Measurements from ENCODE around the gene ERC2.
A peak's percentile ranks its signal among the peaks of the same experiment; 100 is the strongest.

The ERC2 gene

GRCh38 chr3:56467108-56467507, 1.2 kb downstream of the ERC2 start:
- H3K4me3 Mint-ChIP-seq = peak overlapping the region in 1 of 2 donors; percentile 37
- DNase-seq = no peak
- no peaks in the 10 kb centered on the region for H3K9me3 Mint-ChIP-seq
- H3K27me3 Mint-ChIP-seq = peaks cover 68 to 88% of the 10 kb centered on the region in 2 donors
- peaks cover 0 to 3% of the 10 kb centered on the region in 2 donors for H3K4me1 Mint-ChIP-seq (ENCODE audit: low read depth in 2 of 2)
- ATAC-seq (replicated peaks) = no peak
- no peaks in the 10 kb centered on the region for H3K36me3 Mint-ChIP-seq (ENCODE audit: insufficient read depth)
- no peak overlapping the region for H3K27ac Mint-ChIP-seq

- Mint-ChIP-seq H3K4me3 (no peak overlapping the region), H3K4me1 (ENCODE audit: low read depth in 2 of 2) (no peaks in the 10 kb centered on the region), H3K27me3 (peaks cover 36 to 57% of the 10 kb centered on the region in 2 donors), H3K9me3 (no peaks in the 10 kb centered on the region), H3K27ac (no peak overlapping the region), H3K36me3 (ENCODE audit: insufficient read depth) (no peaks in the 10 kb centered on the region)
- DNase-seq = no peak
- ATAC-seq (replicated peaks) = no peak
Measured at GRCh38 chr3:56459719-56460118, 8.5 kb downstream of the ERC2 start.

DNA sequence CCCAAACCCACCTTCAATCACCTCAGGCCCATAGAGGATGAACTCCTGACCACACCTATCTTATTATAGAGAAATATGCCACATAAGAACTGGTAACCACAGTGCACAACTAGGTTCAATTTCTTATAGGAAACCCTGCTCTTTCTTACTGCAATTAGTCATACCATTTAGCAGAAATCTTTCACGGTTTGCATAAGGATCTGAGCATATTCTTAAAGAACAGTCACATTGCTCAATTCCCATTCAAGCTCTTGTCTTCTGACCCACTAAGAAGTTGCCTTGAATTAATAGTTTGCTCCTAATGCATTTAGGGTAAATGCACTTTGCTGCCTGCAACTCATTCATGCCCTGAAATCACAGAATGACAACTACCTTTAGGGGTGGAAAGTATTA, 9.2 kb downstream of the ERC2 start:
- Mint-ChIP-seq H3K27ac (no peak overlapping the region), H3K27me3 (peaks cover 33 to 55% of the 10 kb centered on the region in 2 donors), H3K4me1 (ENCODE audit: low read depth in 2 of 2) (no peaks in the 10 kb centered on the region), H3K36me3 (ENCODE audit: insufficient read depth) (no peaks in the 10 kb centered on the region), H3K4me3 (no peak overlapping the region), H3K9me3 (no peaks in the 10 kb centered on the region)
- ATAC-seq (replicated peaks) (no peak), DNase-seq (no peak)

- H3K36me3 Mint-ChIP-seq (ENCODE audit: insufficient read depth) = no peaks in the 10 kb centered on the region
- peaks cover 33 to 55% of the 10 kb centered on the region in 2 donors for H3K27me3 Mint-ChIP-seq
- H3K9me3 Mint-ChIP-seq = no peaks in the 10 kb centered on the region
- no peak for ATAC-seq (replicated peaks)
- no peak for DNase-seq
- no peak overlapping the region for H3K4me3 Mint-ChIP-seq
- no peak overlapping the region for H3K27ac Mint-ChIP-seq
- no peaks in the 10 kb centered on the region for H3K4me1 Mint-ChIP-seq (ENCODE audit: low read depth in 2 of 2)
Measured at GRCh38 chr3:56458496-56459103, 9.7 kb downstream of the ERC2 start.

DNA sequence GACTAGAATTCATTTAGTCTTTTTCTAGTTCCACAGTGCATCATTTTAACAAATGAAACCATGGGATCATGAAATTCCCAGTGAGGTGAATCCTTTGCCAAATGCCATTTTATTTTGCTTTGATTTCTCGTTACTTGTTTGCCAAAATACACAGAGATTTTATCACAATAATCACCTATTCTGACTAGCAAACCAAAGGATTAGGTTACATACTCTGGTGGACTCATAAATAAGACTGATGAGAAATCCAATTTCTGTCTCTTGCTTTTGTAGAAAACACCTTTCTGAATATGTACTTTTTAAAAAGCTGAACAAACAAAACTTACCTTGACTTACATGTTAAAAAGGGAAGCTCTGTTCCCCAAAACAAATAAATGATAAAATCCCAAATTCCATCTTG, 12.2 kb downstream of the ERC2 start:
- Mint-ChIP-seq H3K4me1 (ENCODE audit: low read depth in 2 of 2) (no peaks in the 10 kb centered on the region), H3K27ac (no peak overlapping the region), H3K4me3 (no peak overlapping the region), H3K9me3 (no peaks in the 10 kb centered on the region), H3K27me3 (peaks cover 37 to 53% of the 10 kb centered on the region in 2 donors), H3K36me3 (ENCODE audit: insufficient read depth) (no peaks in the 10 kb centered on the region)
- ATAC-seq (replicated peaks) (no peak), DNase-seq (no peak)

GRCh38 chr3:56453011-56453410, 15.3 kb downstream of the ERC2 start:
- Mint-ChIP-seq H3K27ac (no peak overlapping the region), H3K4me1 (ENCODE audit: low read depth in 2 of 2) (no peaks in the 10 kb centered on the region), H3K36me3 (ENCODE audit: insufficient read depth) (no peaks in the 10 kb centered on the region), H3K4me3 (no peak overlapping the region), H3K9me3 (no peaks in the 10 kb centered on the region), H3K27me3 (peaks cover 45 to 47% of the 10 kb centered on the region in 2 donors)
- no peak for DNase-seq
- no peak for ATAC-seq (replicated peaks)

DNA sequence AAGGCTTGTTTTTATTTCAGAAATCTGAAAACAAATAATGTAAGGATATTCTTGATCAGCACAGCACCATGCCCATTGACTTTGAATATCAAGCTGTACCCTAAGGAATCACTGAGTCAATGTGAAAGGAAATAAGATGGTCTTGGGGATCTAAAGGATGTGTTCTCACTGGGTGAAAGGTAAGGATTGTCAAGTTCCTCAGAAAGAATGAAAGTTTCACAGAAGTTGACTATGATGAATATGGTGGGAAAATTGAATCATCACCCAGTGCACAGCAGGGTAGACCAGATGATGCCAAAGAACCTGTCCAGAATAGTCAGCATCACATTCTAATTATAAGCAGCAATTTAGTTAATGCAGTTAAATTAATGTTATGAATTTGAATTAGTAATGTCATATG, 16.2 kb downstream of the ERC2 start:
- Mint-ChIP-seq H3K27ac (no peak overlapping the region), H3K4me3 (no peak overlapping the region), H3K9me3 (no peaks in the 10 kb centered on the region), H3K4me1 (ENCODE audit: low read depth in 2 of 2) (no peaks in the 10 kb centered on the region), H3K36me3 (ENCODE audit: insufficient read depth) (no peaks in the 10 kb centered on the region), H3K27me3 (peaks cover 44 to 46% of the 10 kb centered on the region in 2 donors)
- DNase-seq (no peak), ATAC-seq (replicated peaks) (no peak)

- Mint-ChIP-seq H3K9me3 (peaks cover 0 to 4% of the 10 kb centered on the region in 2 donors), H3K4me1 (ENCODE audit: low read depth in 2 of 2) (peaks cover 0 to 1% of the 10 kb centered on the region in 2 donors), H3K27me3 (peaks cover 25 to 35% of the 10 kb centered on the region in 2 donors), H3K27ac (no peak overlapping the region), H3K36me3 (ENCODE audit: insufficient read depth) (no peaks in the 10 kb centered on the region), H3K4me3 (no peak overlapping the region)
- ATAC-seq (replicated peaks) (no peak), DNase-seq (no peak)
Measured at GRCh38 chr3:56443372-56443771, 24.9 kb downstream of the ERC2 start.

DNA sequence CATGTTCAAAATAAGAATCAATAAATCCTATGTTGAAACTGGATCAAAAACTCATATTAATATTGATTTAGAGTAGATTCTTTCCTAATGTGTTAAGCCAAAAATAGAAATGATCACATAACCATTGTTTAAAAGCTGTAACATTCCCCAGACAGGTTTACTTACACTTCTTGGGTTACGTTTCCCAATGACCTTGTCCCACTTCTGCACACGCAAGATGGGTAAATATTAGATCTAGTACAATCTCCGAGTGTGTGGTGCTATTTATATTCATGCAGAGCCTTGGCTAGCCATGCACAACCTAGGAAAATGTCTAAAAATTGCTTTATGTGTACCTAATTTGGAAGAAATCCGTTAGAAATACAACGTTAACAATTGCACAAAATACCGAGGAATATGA, 39.6 kb downstream of the ERC2 start:
- Mint-ChIP-seq H3K9me3 (peaks cover 2 to 10% of the 10 kb centered on the region in 2 donors), H3K36me3 (ENCODE audit: insufficient read depth) (no peaks in the 10 kb centered on the region), H3K27ac (no peak overlapping the region), H3K27me3 (peaks cover 13 to 51% of the 10 kb centered on the region in 2 donors), H3K4me1 (ENCODE audit: low read depth in 2 of 2) (no peaks in the 10 kb centered on the region), H3K4me3 (no peak overlapping the region)
- ATAC-seq (replicated peaks) (no peak), DNase-seq (no peak)

GRCh38 chr3:56424885-56425284, 43.4 kb downstream of the ERC2 start:
- Mint-ChIP-seq H3K27ac (no peak overlapping the region), H3K27me3 (peaks cover 13 to 48% of the 10 kb centered on the region in 2 donors), H3K36me3 (ENCODE audit: insufficient read depth) (no peaks in the 10 kb centered on the region), H3K4me1 (ENCODE audit: low read depth in 2 of 2) (no peaks in the 10 kb centered on the region), H3K4me3 (no peak overlapping the region), H3K9me3 (peaks cover 2 to 10% of the 10 kb centered on the region in 2 donors)
- ATAC-seq (replicated peaks) = no peak
- DNase-seq = no peak

DNA sequence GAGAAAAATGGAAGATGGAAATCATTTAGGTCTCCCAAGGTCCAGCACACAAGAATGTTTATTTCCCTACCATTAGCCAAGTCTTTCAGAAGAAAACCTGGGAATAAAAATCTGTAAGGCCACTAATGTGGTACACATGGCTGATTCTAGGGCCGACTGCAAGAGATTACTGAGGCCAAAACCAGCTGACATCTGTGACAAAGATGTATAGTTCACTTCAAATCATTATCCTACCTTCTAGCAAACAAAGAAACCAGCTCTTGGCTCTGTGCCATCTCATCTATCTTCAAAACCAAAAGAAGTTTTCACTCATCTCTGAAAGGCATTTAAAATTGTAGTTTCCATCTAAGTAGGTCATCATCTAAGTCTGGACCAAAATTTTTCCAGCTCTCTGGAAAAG, 43.9 kb downstream of the ERC2 start:
- H3K27me3 Mint-ChIP-seq = peaks cover 13 to 48% of the 10 kb centered on the region in 2 donors
- peaks cover 2 to 10% of the 10 kb centered on the region in 2 donors for H3K9me3 Mint-ChIP-seq
- ATAC-seq (replicated peaks) (no peak), DNase-seq (no peak)
- H3K27ac Mint-ChIP-seq = no peak overlapping the region
- no peaks in the 10 kb centered on the region for H3K4me1 Mint-ChIP-seq (ENCODE audit: low read depth in 2 of 2)
- H3K4me3 Mint-ChIP-seq = no peak overlapping the region
- H3K36me3 Mint-ChIP-seq (ENCODE audit: insufficient read depth) = no peaks in the 10 kb centered on the region

DNA sequence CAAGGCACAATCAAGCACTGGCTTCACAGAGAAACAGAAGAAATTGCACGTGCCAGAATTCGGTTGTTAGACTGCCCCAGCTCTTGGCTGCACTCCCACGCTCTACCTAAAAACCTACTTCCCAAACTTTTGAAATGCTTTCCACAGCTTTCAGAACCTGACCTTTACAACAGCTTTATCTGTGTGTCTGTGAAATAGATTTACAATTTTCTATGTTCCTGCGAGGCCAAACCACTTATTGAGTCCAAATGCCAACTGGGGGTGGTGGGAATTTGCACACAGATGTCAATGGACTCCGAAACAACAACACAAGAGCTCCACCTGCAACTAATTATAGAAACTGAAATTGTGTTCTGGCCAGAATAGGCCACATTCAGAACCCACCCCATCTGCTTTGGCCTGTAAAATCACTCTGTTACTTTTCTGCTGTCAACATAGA, 44.6 kb downstream of the ERC2 start:
- no peak for DNase-seq
- Mint-ChIP-seq H3K27me3 (peaks cover 13 to 48% of the 10 kb centered on the region in 2 donors), H3K9me3 (peaks cover 2 to 10% of the 10 kb centered on the region in 2 donors), H3K27ac (no peak overlapping the region), H3K4me3 (no peak overlapping the region), H3K4me1 (ENCODE audit: low read depth in 2 of 2) (no peaks in the 10 kb centered on the region), H3K36me3 (ENCODE audit: insufficient read depth) (no peaks in the 10 kb centered on the region)
- no peak for ATAC-seq (replicated peaks)

GRCh38 chr3:56422316-56422715, 46.0 kb downstream of the ERC2 start:
- Mint-ChIP-seq H3K36me3 (ENCODE audit: insufficient read depth) (no peaks in the 10 kb centered on the region), H3K9me3 (peaks cover 2 to 10% of the 10 kb centered on the region in 2 donors), H3K27ac (no peak overlapping the region), H3K4me1 (ENCODE audit: low read depth in 2 of 2) (no peaks in the 10 kb centered on the region), H3K4me3 (no peak overlapping the region), H3K27me3 (peaks cover 5 to 38% of the 10 kb centered on the region in 2 donors)
- no peak for ATAC-seq (replicated peaks)
- no peak for DNase-seq

DNA sequence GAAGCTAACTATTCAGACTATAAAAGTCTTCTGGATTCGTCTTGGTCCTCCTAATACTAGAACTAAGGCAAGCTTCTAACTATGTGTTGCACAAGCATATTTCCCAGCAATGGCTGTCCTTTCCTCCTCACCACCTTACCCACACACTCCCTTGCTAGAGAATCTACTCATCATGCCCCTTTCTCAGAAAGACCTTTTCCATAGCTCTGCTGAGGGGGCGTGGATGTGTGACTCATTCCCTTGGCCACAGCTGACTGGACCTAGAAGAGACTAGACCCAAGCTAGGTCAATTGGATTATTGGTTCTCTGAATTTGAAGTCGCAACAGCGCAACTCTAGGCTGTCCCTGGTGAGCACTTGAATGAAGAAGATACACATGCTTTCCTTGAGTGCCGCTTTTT, 47.1 kb downstream of the ERC2 start:
- no peak for ATAC-seq (replicated peaks)
- no peak for DNase-seq
- H3K27ac Mint-ChIP-seq = no peak overlapping the region
- H3K36me3 Mint-ChIP-seq (ENCODE audit: insufficient read depth) = no peaks in the 10 kb centered on the region
- H3K4me1 Mint-ChIP-seq (ENCODE audit: low read depth in 2 of 2) = no peaks in the 10 kb centered on the region
- no peak overlapping the region for H3K4me3 Mint-ChIP-seq
- H3K9me3 Mint-ChIP-seq = peaks cover 2 to 6% of the 10 kb centered on the region in 2 donors
- H3K27me3 Mint-ChIP-seq = peaks cover 5 to 43% of the 10 kb centered on the region in 2 donors
